Stimulated activated CD4-positive, alpha-beta T cell treated with anti-CD3 and anti-CD28 coated beads, Interleukin-1b, Interleukin-23, amount 100 ng/mL, for 24 hours (primary cell): ENCODE data around the gene MGA.

Experiments
- DNase-seq, 4 experiments: peaks; one replicate each; pipeline ENCODE4 v3.0.0-alpha.2; 2020; ENCODE audit warnings: low read depth in 4 of 4, low spot score in 1 of 4

MGA gene

GRCh38 chr15:41660235-41661077, at the start of gene MGA:
MGA (plus strand) TSS chr15:41660405.
- DNase-seq = peak; percentile 70 to 83 (median 72)

GRCh38 chr15:41620536-41621199, 39.5 kb upstream of the MGA start:
- no peak for DNase-seq

GRCh38 chr15:41621200-41622193, 38.7 kb upstream of the MGA start:
- DNase-seq = peak; percentile 45 to 72 (median 58)

GRCh38 chr15:41622901-41623300, 37.3 kb upstream of the MGA start:
- no peak for DNase-seq

GRCh38 chr15:41627203-41627602, 33.0 kb upstream of the MGA start:
- no peak for DNase-seq

GRCh38 chr15:41629463-41629862, 30.7 kb upstream of the MGA start:
- DNase-seq = no peak

- no peak for DNase-seq
Measured at GRCh38 chr15:41629883-41630282, 30.3 kb upstream of the MGA start.

GRCh38 chr15:41630616-41631217, 29.5 kb upstream of the MGA start:
- DNase-seq = no peak

GRCh38 chr15:41631880-41632470, 28.2 kb upstream of the MGA start:
- no peak for DNase-seq

- DNase-seq = no peak
Measured at GRCh38 chr15:41633609-41634008, 26.6 kb upstream of the MGA start.

GRCh38 chr15:41634072-41634626, 26.1 kb upstream of the MGA start:
- DNase-seq = no peak

- no peak for DNase-seq
Measured at GRCh38 chr15:41637086-41637485, 23.1 kb upstream of the MGA start.

GRCh38 chr15:41640985-41641384, 19.2 kb upstream of the MGA start:
- no peak for DNase-seq

GRCh38 chr15:41647262-41647661, 12.9 kb upstream of the MGA start:
- no peak for DNase-seq

- no peak for DNase-seq
Measured at GRCh38 chr15:41648097-41648496, 12.1 kb upstream of the MGA start.

GRCh38 chr15:41648770-41649169, 11.4 kb upstream of the MGA start:
- no peak for DNase-seq

GRCh38 chr15:41650806-41651205, 9.4 kb upstream of the MGA start:
- DNase-seq = no peak

GRCh38 chr15:41651373-41651772, 8.8 kb upstream of the MGA start:
- DNase-seq = no peak

- no peak for DNase-seq
Measured at GRCh38 chr15:41653760-41654159, 6.4 kb upstream of the MGA start.

GRCh38 chr15:41655716-41656115, 4.5 kb upstream of the MGA start:
- DNase-seq = no peak
